Right renal cortex interstitium (tissue), 3 donors: Measurements from ENCODE around the gene MPND. TPM values are rescaled to one million over a fixed set of nuclear protein-coding genes. Genes with fewer than 3 reads are reported as not detected.

Source experiments
- DNase-seq, 3 donors: peaks; one replicate each; pipeline ENCODE4 v3.0.0-alpha.2; 2013; ENCODE audit warnings: low read depth in 3 of 3, low spot score in 2 of 3
- polyA plus RNA-seq, 3 donors: library from polyadenylated mRNA; unstranded; fragments of 120-200 nt; gene quantifications; one replicate each; pipeline ENCODE4 v1.2.1, GENCODE V29; 2013; ENCODE audit not compliant: insufficient read length in 3 of 3

MPND gene
- polyA plus RNA-seq, 3 donors, result 21.0 to 24.9 (median 24.4) TPM

GRCh38 chr19:4393947-4394590 is 50.7 kb downstream of the MPND start:
- DNase-seq, result no peak

GRCh38 chr19:4396949-4397783 is 53.8 kb downstream of the MPND start:
- DNase-seq, result no peak

- DNase-seq, result no peak
These were observed 56.4 kb downstream of the MPND start for GRCh38 chr19:4399812-4400134.

- DNase-seq, result peak; percentile 80 to 84 (median 80)
These were observed 57.0 kb downstream of the MPND start, which contains the start of gene SH3GL1 for GRCh38 chr19:4400135-4400936. Gene SH3GL1 (minus strand): TSS chr19:4400547. CDS start chr19:4400368, 179 bp downstream.

GRCh38 chr19:4401769-4402170 is 58.4 kb downstream of the MPND start:
- no peak for DNase-seq

GRCh38 chr19:4402171-4403004 is 59.0 kb downstream of the MPND start, which contains the start of gene CHAF1A:
Gene CHAF1A (plus strand): TSS chr19:4402640. CDS start chr19:4402763, 123 bp downstream.
- DNase-seq, result peak; percentile 94 to 98 (median 98)

GRCh38 chr19:4403005-4403761 is 59.8 kb downstream of the MPND start:
- DNase-seq, result no peak

- no peak for DNase-seq
These were observed 62.6 kb downstream of the MPND start for GRCh38 chr19:4405977-4406376.

- no peak for DNase-seq
These were observed 63.3 kb downstream of the MPND start for GRCh38 chr19:4406626-4407025.

GRCh38 chr19:4409123-4409933 is 66.0 kb downstream of the MPND start:
- DNase-seq, result no peak

Other genes with a start within 250 kb of the MPND start
- 10 to 100 TPM; 77.1 to 97.2 (median 79.0) TPM for gene MAP2K2, start 219.4 kb upstream of the MPND start, polyA plus RNA-seq
- 1 to 10 TPM in 2 of 3 donors, under 1 TPM in 1; 1.00 to 1.5 (median 1.5) TPM for gene CREB3L3, start 189.9 kb upstream of the MPND start, polyA plus RNA-seq
- 10 to 100 TPM; 12.8 to 14.6 (median 14.0) TPM for gene SIRT6, start 161.0 kb upstream of the MPND start, polyA plus RNA-seq
- gene ANKRD24, start 160.9 kb upstream of the MPND start, polyA plus RNA-seq, result 1 to 10 TPM in 1 of 3 donors, under 1 TPM in 2; 0.65 to 1.1 (median 0.76) TPM
- gene EBI3, start 114.0 kb upstream of the MPND start, polyA plus RNA-seq, result under 1 TPM; 0.40 to 0.56 (median 0.49) TPM
- gene YJU2, start 96.5 kb upstream of the MPND start, polyA plus RNA-seq, result 10 to 100 TPM; 21.3 to 22.1 (median 22.0) TPM
- gene SHD, start 64.3 kb upstream of the MPND start, polyA plus RNA-seq, result 1 to 10 TPM; 1.3 to 1.6 (median 1.3) TPM
- under 1 TPM in 2 of 3 donors, not detected in 1; 0.14 to 0.28 TPM for gene TMIGD2, start 41.2 kb upstream of the MPND start, polyA plus RNA-seq
- 1 to 10 TPM; 4.3 to 5.4 (median 5.0) TPM for gene FSD1, start 39.0 kb upstream of the MPND start, polyA plus RNA-seq
- 10 to 100 TPM; 22.6 to 30.0 (median 24.5) TPM for gene STAP2, start 4.7 kb upstream of the MPND start, polyA plus RNA-seq
- gene SH3GL1, start 57.0 kb downstream of the MPND start, polyA plus RNA-seq, result 10 to 100 TPM; 50.8 to 62.5 (median 50.9) TPM
- 10 to 100 TPM; 21.3 to 26.1 (median 21.3) TPM for gene CHAF1A, start 59.1 kb downstream of the MPND start, polyA plus RNA-seq
- 10 to 100 TPM; 75.7 to 95.3 (median 87.0) TPM for gene UBXN6, start 114.2 kb downstream of the MPND start, polyA plus RNA-seq
- gene HDGFL2, start 128.7 kb downstream of the MPND start, polyA plus RNA-seq, result 10 to 100 TPM; 58.9 to 66.0 (median 62.3) TPM
- gene PLIN4, start 174.9 kb downstream of the MPND start, polyA plus RNA-seq, result under 1 TPM; 0.37 to 0.59 (median 0.57) TPM
- 1 to 10 TPM; 2.3 to 3.2 (median 2.3) TPM for gene PLIN5, start 191.7 kb downstream of the MPND start, polyA plus RNA-seq
- gene LRG1, start 196.5 kb downstream of the MPND start, polyA plus RNA-seq, result under 1 TPM; 0.44 to 0.65 (median 0.57) TPM
- 1 to 10 TPM; 1.7 to 2.7 (median 2.2) TPM for gene SEMA6B, start 216.1 kb downstream of the MPND start, polyA plus RNA-seq